Adipocyte (in vitro differentiated cells): ENCODE data around the gene KCNK13.

ENCODE experiments used
- DNase-seq: peaks from one replicate; pipeline ENCODE4 v3.0.0-alpha.2; 2015; ENCODE audit warnings: low read depth
- H3K27me3 ChIP-seq: replicated peaks from 2 replicates; pipeline ENCODE4 v1.7.0; 2013; ENCODE audit warnings: mild to moderate bottlenecking, low read length, moderate library complexity; ENCODE audit not compliant: control insufficient read depth, insufficient read depth
- H3K36me3 ChIP-seq: 2 replicates; pipeline ENCODE4 v1.7.0; 2013; ENCODE audit warnings: low read length, mild to moderate bottlenecking, moderate library complexity; ENCODE audit not compliant: control insufficient read depth, insufficient read depth, severe bottlenecking
- H3K4me1 ChIP-seq: 2 replicates; pipeline ENCODE4 v1.7.0; 2013; ENCODE audit warnings: mild to moderate bottlenecking, low read length, moderate library complexity; ENCODE audit not compliant: control insufficient read depth, insufficient read depth
- H3K4me3 ChIP-seq: 2 replicates; pipeline ENCODE4 v1.7.0; 2013; ENCODE audit warnings: mild to moderate bottlenecking, low read length, moderate library complexity
- H3K9ac ChIP-seq: 2 replicates; pipeline ENCODE4 v1.7.0; 2013; ENCODE audit warnings: mild to moderate bottlenecking, low read length, moderate library complexity
- H3K9me3 ChIP-seq: 2 replicates; pipeline ENCODE4 v1.7.0; 2013; ENCODE audit warnings: mild to moderate bottlenecking, low read length, moderate library complexity; ENCODE audit not compliant: control insufficient read depth

KCNK13 gene

GRCh38 chr14:90136904-90137303, 75.1 kb downstream of the KCNK13 start:
- H3K9ac ChIP-seq, result no peak overlapping the region
- H3K36me3 ChIP-seq, result no peaks in the 10 kb centered on the region

GRCh38 chr14:90137807-90138206, 76.0 kb downstream of the KCNK13 start:
- no peak for DNase-seq
- H3K4me3 ChIP-seq, result no peak overlapping the region
- H3K9me3 ChIP-seq, result no peaks in the 10 kb centered on the region
- no peaks in the 10 kb centered on the region for H3K36me3 ChIP-seq
- H3K27me3 ChIP-seq, result peaks cover 14% of the 10 kb centered on the region
- no peak overlapping the region for H3K9ac ChIP-seq
- H3K4me1 ChIP-seq, result no peaks in the 10 kb centered on the region

More at GRCh38 chr14:90136904-90137303, 75.1 kb downstream of the KCNK13 start:
- no peak for DNase-seq
- H3K4me1 ChIP-seq, result no peaks in the 10 kb centered on the region
- peaks cover 14% of the 10 kb centered on the region for H3K27me3 ChIP-seq
- no peaks in the 10 kb centered on the region for H3K9me3 ChIP-seq
- H3K4me3 ChIP-seq, result no peak overlapping the region

GRCh38 chr14:90139199-90139598, 77.4 kb downstream of the KCNK13 start:
- Histone ChIP-seq H3K4me3 (no peak overlapping the region), H3K4me1 (no peaks in the 10 kb centered on the region), H3K9ac (no peak overlapping the region), H3K9me3 (no peaks in the 10 kb centered on the region), H3K36me3 (no peaks in the 10 kb centered on the region), H3K27me3 (peaks cover 14% of the 10 kb centered on the region)
- no peak for DNase-seq

- Histone ChIP-seq H3K36me3 (no peaks in the 10 kb centered on the region), H3K4me1 (no peaks in the 10 kb centered on the region)
- DNase-seq, result peak; percentile 19
Measured at GRCh38 chr14:90140298-90140955, 78.6 kb downstream of the KCNK13 start.

GRCh38 chr14:90140956-90141316, 79.1 kb downstream of the KCNK13 start:
- no peaks in the 10 kb centered on the region for H3K36me3 ChIP-seq
- no peak for DNase-seq
- H3K4me1 ChIP-seq, result no peaks in the 10 kb centered on the region
- no peak overlapping the region for H3K9ac ChIP-seq
- peaks cover 10% of the 10 kb centered on the region for H3K27me3 ChIP-seq
- no peak overlapping the region for H3K4me3 ChIP-seq
- H3K9me3 ChIP-seq, result no peaks in the 10 kb centered on the region

More at GRCh38 chr14:90140298-90140955, 78.6 kb downstream of the KCNK13 start:
- H3K4me3 ChIP-seq, result no peak overlapping the region
- H3K27me3 ChIP-seq, result peaks cover 15% of the 10 kb centered on the region
- no peak overlapping the region for H3K9ac ChIP-seq
- H3K9me3 ChIP-seq, result no peaks in the 10 kb centered on the region

- Histone ChIP-seq H3K4me1 (no peaks in the 10 kb centered on the region), H3K9ac (no peak overlapping the region), H3K9me3 (peaks cover 4% of the 10 kb centered on the region), H3K27me3 (peaks cover 3% of the 10 kb centered on the region), H3K36me3 (no peaks in the 10 kb centered on the region), H3K4me3 (no peak overlapping the region)
- DNase-seq, result no peak
Measured at GRCh38 chr14:90153429-90153828, 91.6 kb downstream of the KCNK13 start.

GRCh38 chr14:90154110-90154509, 92.3 kb downstream of the KCNK13 start:
- no peak overlapping the region for H3K9ac ChIP-seq
- peaks cover 3% of the 10 kb centered on the region for H3K27me3 ChIP-seq
- no peaks in the 10 kb centered on the region for H3K36me3 ChIP-seq
- no peak overlapping the region for H3K4me3 ChIP-seq
- DNase-seq, result no peak
- no peaks in the 10 kb centered on the region for H3K4me1 ChIP-seq
- peaks cover 4% of the 10 kb centered on the region for H3K9me3 ChIP-seq

GRCh38 chr14:90159146-90159545, 97.4 kb downstream of the KCNK13 start:
- H3K27me3 ChIP-seq, result peaks cover 3% of the 10 kb centered on the region
- H3K9ac ChIP-seq, result no peak overlapping the region
- H3K4me3 ChIP-seq, result no peak overlapping the region
- no peak for DNase-seq
- H3K36me3 ChIP-seq, result no peaks in the 10 kb centered on the region
- H3K4me1 ChIP-seq, result no peaks in the 10 kb centered on the region
- H3K9me3 ChIP-seq, result peaks cover 3% of the 10 kb centered on the region

GRCh38 chr14:90159688-90160087, 97.9 kb downstream of the KCNK13 start:
- Histone ChIP-seq H3K9ac (no peak overlapping the region), H3K9me3 (peaks cover 8% of the 10 kb centered on the region), H3K27me3 (peaks cover 3% of the 10 kb centered on the region), H3K4me3 (no peak overlapping the region), H3K4me1 (no peaks in the 10 kb centered on the region), H3K36me3 (no peaks in the 10 kb centered on the region)
- DNase-seq, result no peak

GRCh38 chr14:90161129-90161528, 99.3 kb downstream of the KCNK13 start:
- Histone ChIP-seq H3K9me3 (peaks cover 13% of the 10 kb centered on the region), H3K36me3 (no peaks in the 10 kb centered on the region), H3K4me1 (no peaks in the 10 kb centered on the region), H3K4me3 (no peak overlapping the region), H3K9ac (no peak overlapping the region), H3K27me3 (peaks cover 3% of the 10 kb centered on the region)
- DNase-seq, result no peak

GRCh38 chr14:90168425-90169105, 106.8 kb downstream of the KCNK13 start:
- Histone ChIP-seq H3K36me3 (no peaks in the 10 kb centered on the region), H3K9ac (no peak overlapping the region), H3K27me3 (no peaks in the 10 kb centered on the region), H3K4me1 (no peaks in the 10 kb centered on the region), H3K4me3 (no peak overlapping the region), H3K9me3 (peaks cover 13% of the 10 kb centered on the region)
- peak; percentile 22 for DNase-seq
